HG02885 (cell line): ENCODE results near the gene SVEP1.
A peak's percentile ranks its signal among the peaks of the same experiment; 100 is the strongest.

Source experiments
- ATAC-seq: cut with Tn5 transposase; IDR thresholded peaks from one replicate; pipeline ENCODE4 v1.9.1; 2021; ENCODE audit warnings: mild to moderate bottlenecking; ENCODE audit not compliant: unreplicated experiment, poor library complexity

SVEP1 gene

GRCh38 chr9:110332766-110333165 is 246.8 kb downstream of the SVEP1 start:
- ATAC-seq = no peak

DNA sequence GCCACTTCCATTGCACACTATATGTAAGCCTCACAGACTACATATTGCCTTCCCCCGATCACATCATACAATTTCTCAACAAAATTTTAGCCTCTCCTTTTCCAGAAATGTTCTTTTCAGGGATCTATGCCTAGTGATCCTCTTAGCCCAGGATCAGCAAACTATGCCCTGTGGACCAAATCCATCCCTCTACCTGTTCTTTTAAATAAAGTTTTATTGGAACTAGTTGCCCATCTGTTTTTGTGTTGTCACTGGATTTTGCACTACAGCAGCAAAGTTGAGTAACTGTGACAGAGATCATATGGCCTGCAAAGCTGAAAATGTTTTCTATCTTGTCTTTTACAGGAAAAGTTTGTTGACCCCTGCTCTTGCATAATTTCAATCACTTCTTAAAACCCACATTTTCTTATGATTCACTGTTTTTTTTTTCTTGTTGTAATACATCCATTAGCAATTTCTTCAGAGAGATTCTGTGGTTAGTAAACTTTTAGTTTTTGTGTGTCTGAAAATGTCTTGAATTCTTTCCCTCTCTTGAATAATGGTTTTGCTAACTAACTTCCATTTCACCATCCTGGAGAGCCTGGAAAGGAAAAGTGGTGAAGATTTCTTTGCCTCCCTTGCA is 248.9 kb downstream of the SVEP1 start:
- no peak for ATAC-seq

DNA sequence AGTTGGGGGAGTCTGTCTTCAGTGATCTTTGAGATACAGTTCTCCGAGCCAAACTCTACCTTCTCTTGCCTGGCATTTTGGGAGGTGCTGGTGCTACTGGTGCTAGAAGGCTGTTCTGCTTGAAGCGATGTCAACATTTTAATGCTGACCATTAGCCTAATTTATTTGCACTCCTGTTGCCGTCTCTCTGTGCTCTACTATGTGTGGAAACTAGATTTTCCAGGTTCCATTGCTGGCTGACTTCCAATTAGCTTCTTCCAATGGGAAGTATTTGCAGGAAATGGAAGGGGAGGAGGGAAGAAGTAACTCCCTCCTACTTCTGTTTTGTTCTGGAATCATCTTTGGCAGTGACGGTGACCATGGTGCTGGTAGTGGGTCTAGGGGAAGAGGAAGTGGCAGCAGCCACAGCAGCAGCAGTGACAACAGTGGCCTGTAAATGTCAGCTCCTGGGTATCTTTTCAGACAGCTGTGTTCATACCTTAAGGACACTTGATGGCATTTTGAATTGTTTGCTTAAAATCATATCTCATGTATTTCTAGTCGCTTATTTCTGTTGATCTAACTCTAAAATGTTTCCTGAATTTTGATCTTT is 249.8 kb downstream of the SVEP1 start:
- no peak for ATAC-seq

GRCh38 chr9:110328763-110329162 is 250.8 kb downstream of the SVEP1 start:
- no peak for ATAC-seq

GRCh38 chr9:110327716-110328115 is 251.8 kb downstream of the SVEP1 start:
- ATAC-seq = no peak

- no peak for ATAC-seq
Observed at GRCh38 chr9:110323818-110324217, 255.7 kb downstream of the SVEP1 start.

GRCh38 chr9:110320651-110321445 is 258.7 kb downstream of the SVEP1 start:
- no peak for ATAC-seq

DNA sequence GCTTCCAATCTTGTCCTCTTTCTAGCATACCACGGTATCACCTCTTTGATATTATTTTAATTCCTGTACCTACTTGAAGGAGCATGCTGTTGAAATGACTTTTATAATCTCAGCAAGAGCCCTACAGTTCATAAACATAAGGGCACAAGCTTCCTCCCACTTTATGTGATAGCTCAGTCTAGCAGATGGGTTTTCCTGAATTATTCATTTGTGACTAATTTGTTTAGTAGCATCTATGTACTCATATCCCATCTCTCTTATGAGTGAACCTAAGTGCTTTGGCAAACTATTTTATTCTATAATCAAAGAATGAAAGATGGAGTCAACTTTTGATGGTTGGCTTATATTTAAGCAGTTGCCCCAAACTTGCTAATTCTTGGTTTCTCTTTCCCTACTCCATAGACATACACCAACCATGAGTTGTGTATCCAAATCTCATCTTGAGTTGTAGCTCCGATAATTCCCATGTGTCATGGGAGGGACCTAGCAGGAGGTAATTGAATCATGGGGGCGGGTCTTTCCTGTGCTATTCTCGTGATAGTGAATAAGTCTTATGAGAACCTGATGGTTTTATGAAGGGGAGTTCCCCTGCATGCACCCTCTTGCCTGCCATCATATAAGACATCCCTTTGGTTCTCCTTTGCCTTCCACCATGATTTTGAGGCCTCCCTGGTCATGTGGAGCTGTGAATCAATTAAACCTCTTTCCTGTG is 259.6 kb downstream of the SVEP1 start:
- ATAC-seq = no peak

DNA sequence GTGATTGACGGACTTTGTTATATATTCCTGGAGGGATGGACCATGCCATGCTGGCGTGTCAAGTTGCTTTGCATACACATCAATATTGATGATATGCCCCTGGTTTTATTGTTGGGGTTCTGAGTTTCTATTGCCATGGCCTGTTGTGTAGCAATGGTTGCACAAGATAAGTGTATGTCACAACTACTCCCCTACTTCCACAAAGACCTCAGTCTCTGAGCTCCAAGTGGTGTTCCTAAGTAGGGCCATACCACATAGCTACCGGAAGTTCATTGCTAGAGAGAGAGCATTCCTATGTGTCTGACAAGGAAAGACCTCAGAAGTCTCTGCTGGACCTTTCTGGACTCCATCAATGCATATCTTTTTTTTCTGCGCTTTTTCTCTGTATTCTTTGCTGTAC is 261.6 kb downstream of the SVEP1 start:
- no peak for ATAC-seq

GRCh38 chr9:110316261-110317075 is 263.1 kb downstream of the SVEP1 start:
- peak; percentile 98 for ATAC-seq
